Breast epithelium (tissue), 4 donors: ENCODE results near the gene CADM1. TPM values are rescaled to one million over a fixed set of nuclear protein-coding genes. Genes with fewer than 3 reads are reported as not detected.

Source experiments
- DNase-seq, 2 donors: peaks; one replicate each; pipeline ENCODE4 v3.0.0-alpha.2; 2019; ENCODE audit warnings: low spot score in 2 of 2
- H3K27ac ChIP-seq, 2 donors: fragments of 200-600 bp; sonication (generic) in 1 of 2; one replicate each; pipeline ENCODE4 v1.5.1; 2016 to 2019; ENCODE audit warnings: mild to moderate bottlenecking in 1 of 2
- H3K27me3 ChIP-seq, 2 donors: fragments of 200-600 bp; sonication (generic) in 1 of 2; one replicate each; pipeline versions ENCODE4 v1.5.1 to v1.6.0; 2017 to 2019; ENCODE audit warnings: control low read depth in 1 of 2, mild to moderate bottlenecking in 1 of 2
- H3K36me3 ChIP-seq: fragments of 200-600 bp; one replicate; pipeline ENCODE4 v1.5.1; 2019
- H3K4me1 ChIP-seq, 2 donors: fragments of 200-600 bp; sonication (generic); one replicate each; pipeline ENCODE4 v1.5.1; 2016 to 2019; ENCODE audit warnings: control low read depth in 1 of 2
- H3K4me3 ChIP-seq, 3 donors: fragments of 200-600 bp; sonication (generic); 1 replicate in 2 of 3; 2 replicates in 1 of 3; pipeline ENCODE4 v1.5.1; 2016 to 2019; ENCODE audit warnings: mild to moderate bottlenecking in 3 of 3, moderate library complexity in 2 of 3
- H3K9me3 ChIP-seq, 2 donors: fragments of 200-600 bp; sonication (generic) in 1 of 2; one replicate each; pipeline ENCODE4 v1.5.1; 2016 to 2019; ENCODE audit warnings: control low read depth in 1 of 2
- POLR2A ChIP-seq: fragments of 450-650 bp; IDR thresholded peaks from one replicate; pipeline ENCODE4 v1.6.1; 2016; ENCODE audit warnings: antibody characterized with exemption, mild to moderate bottlenecking, moderate library complexity
- POLR2AphosphoS5 ChIP-seq, 3 donors: sonication (generic); formaldehyde crosslinking; IDR thresholded peaks; one replicate each; pipeline ENCODE4 v1.6.1; 2017; ENCODE audit warnings: antibody characterized with exemption in 3 of 3
- intact Hi-C: fragments of 100-400 bp; cut with DNase I; formaldehyde crosslinking; loops from one replicate; pipeline ENCODE4 v1.15.1; 2023; ENCODE audit warnings: low total_unique reads
- total RNA-seq, 3 donors: library from RNA; depleted of rRNA; stranded (reverse); fragments of >200 nt; gene quantifications; one replicate each; pipeline ENCODE4 v1.1.0, GENCODE V29; 2016
- TF ChIP-seq, protein P1 (sequence below), 3 donors: fragments of 450-650 bp; IDR thresholded peaks; one replicate each; pipeline ENCODE4 v1.5.1; 2016 to 2017; ENCODE audit warnings: antibody characterized with exemption in 3 of 3, mild to moderate bottlenecking in 3 of 3, moderate library complexity in 3 of 3

The CADM1 gene
- total RNA-seq, 3 donors from 2014 or later: 5.3 to 48.4 (median 33.1) TPM

DNA sequence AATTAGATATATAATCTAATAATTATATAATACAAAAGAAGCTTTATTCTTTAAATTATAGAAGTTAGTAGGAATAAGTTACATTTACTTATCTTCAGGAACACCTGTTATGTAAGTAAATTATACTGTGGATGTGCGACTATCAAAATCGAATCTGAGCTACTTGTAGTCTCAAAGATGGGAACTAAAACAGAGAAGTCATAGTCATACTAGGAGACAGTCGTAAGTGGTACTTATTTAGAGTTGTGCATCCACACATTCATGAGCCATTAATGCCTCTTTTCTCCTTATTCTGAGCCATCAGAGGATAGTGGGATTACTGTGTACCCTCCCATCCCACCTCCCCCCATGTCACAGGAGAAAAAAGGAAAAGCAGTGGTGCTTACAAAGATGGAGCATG is 114.4 kb downstream of the CADM1 start:
- Histone ChIP-seq H3K27ac (no peak overlapping the region), H3K27me3 (no peaks in the 10 kb centered on the region), H3K9me3 (no peaks in the 10 kb centered on the region), H3K4me1 (no peaks in the 10 kb centered on the region), H3K36me3 (no peaks in the 10 kb centered on the region), H3K4me3 (no peak overlapping the region)
- DNase-seq: no peak
- TF ChIP-seq POLR2AphosphoS5 (IDR thresholded peaks at IDR 0.05) (no peak), POLR2A (no peak)
- TF ChIP-seq, protein P1, sequence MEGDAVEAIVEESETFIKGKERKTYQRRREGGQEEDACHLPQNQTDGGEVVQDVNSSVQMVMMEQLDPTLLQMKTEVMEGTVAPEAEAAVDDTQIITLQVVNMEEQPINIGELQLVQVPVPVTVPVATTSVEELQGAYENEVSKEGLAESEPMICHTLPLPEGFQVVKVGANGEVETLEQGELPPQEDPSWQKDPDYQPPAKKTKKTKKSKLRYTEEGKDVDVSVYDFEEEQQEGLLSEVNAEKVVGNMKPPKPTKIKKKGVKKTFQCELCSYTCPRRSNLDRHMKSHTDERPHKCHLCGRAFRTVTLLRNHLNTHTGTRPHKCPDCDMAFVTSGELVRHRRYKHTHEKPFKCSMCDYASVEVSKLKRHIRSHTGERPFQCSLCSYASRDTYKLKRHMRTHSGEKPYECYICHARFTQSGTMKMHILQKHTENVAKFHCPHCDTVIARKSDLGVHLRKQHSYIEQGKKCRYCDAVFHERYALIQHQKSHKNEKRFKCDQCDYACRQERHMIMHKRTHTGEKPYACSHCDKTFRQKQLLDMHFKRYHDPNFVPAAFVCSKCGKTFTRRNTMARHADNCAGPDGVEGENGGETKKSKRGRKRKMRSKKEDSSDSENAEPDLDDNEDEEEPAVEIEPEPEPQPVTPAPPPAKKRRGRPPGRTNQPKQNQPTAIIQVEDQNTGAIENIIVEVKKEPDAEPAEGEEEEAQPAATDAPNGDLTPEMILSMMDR (IDR thresholded peaks at IDR 0.05): no peak
- intact Hi-C loops: no loop called here

DNA sequence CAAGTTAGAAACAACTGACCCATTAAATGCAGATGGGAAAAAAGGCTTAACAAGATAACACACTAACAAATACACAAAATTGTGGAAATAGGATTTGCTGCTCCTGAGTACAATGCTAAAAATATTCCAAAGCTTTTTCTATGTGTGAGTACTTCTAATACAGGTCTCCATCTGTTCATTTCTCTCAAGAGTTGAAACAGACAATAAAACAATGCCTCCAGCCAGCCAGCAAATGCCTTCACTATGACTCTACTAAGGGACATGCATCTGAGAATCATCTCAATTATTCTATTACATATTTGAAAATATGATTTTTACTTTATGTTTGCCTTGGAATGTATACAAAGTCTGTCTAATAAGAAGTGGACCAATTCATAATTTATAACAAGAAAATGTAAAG is 119.0 kb downstream of the CADM1 start:
- Histone ChIP-seq H3K27ac (no peak overlapping the region), H3K4me3 (no peak overlapping the region), H3K27me3 (peaks cover 0 to 2% of the 10 kb centered on the region in 2 donors), H3K36me3 (no peaks in the 10 kb centered on the region), H3K9me3 (no peaks in the 10 kb centered on the region), H3K4me1 (no peaks in the 10 kb centered on the region)
- no peak for DNase-seq
- intact Hi-C loops: no loop called here
- TF ChIP-seq, protein P1 (IDR thresholded peaks at IDR 0.05): no peak
- TF ChIP-seq POLR2A (no peak), POLR2AphosphoS5 (IDR thresholded peaks at IDR 0.05) (no peak)

DNA sequence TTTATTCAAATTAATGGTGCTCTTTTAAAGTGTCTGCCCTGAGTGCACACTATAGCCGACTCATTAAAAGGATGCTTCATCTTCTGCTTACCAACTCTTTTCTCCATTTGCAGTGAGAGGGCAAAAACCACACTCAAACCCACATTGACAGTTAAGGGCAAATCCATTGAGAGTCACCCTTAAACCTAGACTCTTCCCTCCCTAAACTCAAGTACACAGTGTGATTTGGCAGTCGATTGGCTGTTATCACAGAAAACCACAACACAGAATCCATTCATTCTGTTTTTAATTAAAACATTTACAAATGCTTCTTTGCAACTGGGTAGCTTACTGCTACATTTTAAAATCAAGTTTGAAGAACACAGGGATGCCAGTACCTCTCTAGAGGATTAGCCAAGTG is 120.0 kb downstream of the CADM1 start:
- DNase-seq: no peak
- Histone ChIP-seq H3K27me3 (peaks cover 0 to 2% of the 10 kb centered on the region in 2 donors), H3K4me1 (no peaks in the 10 kb centered on the region), H3K27ac (no peak overlapping the region), H3K9me3 (no peaks in the 10 kb centered on the region), H3K4me3 (no peak overlapping the region), H3K36me3 (no peaks in the 10 kb centered on the region)
- intact Hi-C loops: no loop called here
- TF ChIP-seq, protein P1 (IDR thresholded peaks at IDR 0.05): no peak
- TF ChIP-seq POLR2A (no peak), POLR2AphosphoS5 (IDR thresholded peaks at IDR 0.05) (no peak)

DNA sequence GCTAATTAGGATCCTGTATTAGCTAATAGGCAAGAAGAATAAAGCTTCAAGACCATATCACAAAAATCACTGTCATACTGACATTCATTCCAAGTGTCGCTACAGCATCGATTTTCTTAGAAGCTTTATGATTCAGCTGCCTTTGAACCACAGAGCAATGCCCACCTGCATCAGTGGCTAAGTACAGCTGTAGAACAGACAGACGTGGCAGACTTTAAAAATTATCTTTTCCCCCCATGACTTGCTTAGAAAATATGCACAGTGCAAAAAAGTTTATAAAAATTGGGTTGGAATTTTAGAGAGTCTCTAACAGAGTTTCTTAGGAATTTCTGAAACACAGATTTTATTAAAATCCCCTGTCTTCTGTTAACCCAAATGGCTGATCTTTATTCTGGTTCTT is 120.8 kb downstream of the CADM1 start:
- Histone ChIP-seq H3K27me3 (peaks cover 0 to 2% of the 10 kb centered on the region in 2 donors), H3K4me1 (no peaks in the 10 kb centered on the region), H3K4me3 (no peak overlapping the region), H3K27ac (no peak overlapping the region), H3K9me3 (no peaks in the 10 kb centered on the region), H3K36me3 (no peaks in the 10 kb centered on the region)
- no peak for DNase-seq
- intact Hi-C loops: no loop called here
- TF ChIP-seq POLR2A (no peak), POLR2AphosphoS5 (IDR thresholded peaks at IDR 0.05) (no peak)
- TF ChIP-seq, protein P1 (IDR thresholded peaks at IDR 0.05): no peak

DNA sequence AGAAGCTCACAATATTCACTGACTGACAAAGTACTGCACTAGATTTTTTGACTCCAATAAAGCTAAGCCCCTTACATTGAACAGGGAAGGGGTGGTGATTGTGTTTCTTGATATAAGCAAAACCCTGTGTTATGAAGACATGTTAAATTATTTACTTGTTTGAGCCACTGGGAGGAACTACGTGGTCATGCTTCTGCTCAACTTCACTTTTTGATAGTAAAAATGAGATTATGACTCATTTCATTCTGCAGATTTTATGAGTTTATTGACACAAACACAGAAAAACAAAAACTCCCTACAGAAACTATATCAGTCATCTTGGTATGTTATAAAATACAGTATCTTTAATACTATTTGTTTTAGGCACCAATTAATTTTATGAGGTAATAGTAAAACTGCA is 124.7 kb downstream of the CADM1 start:
- intact Hi-C loops: loop anchor here (5.0 kb wide), 1 partner anchor 87 kb away; no protein-coding TSS in a partner anchor
- Histone ChIP-seq H3K4me3 (no peak overlapping the region), H3K36me3 (no peaks in the 10 kb centered on the region), H3K4me1 (no peaks in the 10 kb centered on the region), H3K27ac (no peak overlapping the region), H3K9me3 (no peaks in the 10 kb centered on the region), H3K27me3 (peaks cover 0 to 2% of the 10 kb centered on the region in 2 donors)
- TF ChIP-seq POLR2A (no peak), POLR2AphosphoS5 (IDR thresholded peaks at IDR 0.05) (no peak)
- TF ChIP-seq, protein P1 (IDR thresholded peaks at IDR 0.05): no peak
- DNase-seq: no peak
